GM18873 (cell line): ENCODE data around the gene COPRS.
"Not testable (repeated sequence)": the region's sequence is repeated elsewhere in the genome, so short reads cannot be mapped to it uniquely, and the experiment has no call there.

Experiments used
- ATAC-seq: cut with Tn5 transposase; IDR thresholded peaks from one replicate; pipeline ENCODE4 v1.9.1; 2021; ENCODE audit warnings: mild to moderate bottlenecking, moderate library complexity, moderate number of reproducible peaks; ENCODE audit not compliant: unreplicated experiment, low FRiP score

COPRS gene

GRCh38 chr17:31815212-31815730 lies 43.8 kb downstream of the COPRS start:
- no peak for ATAC-seq

GRCh38 chr17:31811101-31811500 lies 47.9 kb downstream of the COPRS start:
- no peak for ATAC-seq

DNA sequence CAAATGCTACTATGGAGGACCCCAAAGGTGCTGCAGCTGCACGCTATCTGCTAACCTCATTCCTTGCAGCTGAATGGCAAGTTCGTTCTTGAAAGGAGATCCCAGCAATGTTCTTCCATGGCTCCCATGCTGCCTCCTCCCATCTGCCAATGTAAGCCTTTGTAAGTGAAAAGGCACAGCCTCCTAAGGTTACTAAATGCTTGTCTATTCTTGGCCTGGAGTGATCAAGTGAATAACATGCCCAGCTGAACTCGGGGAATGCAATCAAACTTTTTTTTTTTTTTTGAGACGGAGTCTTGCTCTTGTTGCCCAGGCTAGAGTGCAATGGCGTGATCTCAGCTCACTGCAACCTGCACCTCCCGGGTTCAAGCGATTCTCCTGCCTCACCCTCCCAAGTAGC lies 49.2 kb downstream of the COPRS start:
- not testable (repeated sequence) for ATAC-seq

DNA sequence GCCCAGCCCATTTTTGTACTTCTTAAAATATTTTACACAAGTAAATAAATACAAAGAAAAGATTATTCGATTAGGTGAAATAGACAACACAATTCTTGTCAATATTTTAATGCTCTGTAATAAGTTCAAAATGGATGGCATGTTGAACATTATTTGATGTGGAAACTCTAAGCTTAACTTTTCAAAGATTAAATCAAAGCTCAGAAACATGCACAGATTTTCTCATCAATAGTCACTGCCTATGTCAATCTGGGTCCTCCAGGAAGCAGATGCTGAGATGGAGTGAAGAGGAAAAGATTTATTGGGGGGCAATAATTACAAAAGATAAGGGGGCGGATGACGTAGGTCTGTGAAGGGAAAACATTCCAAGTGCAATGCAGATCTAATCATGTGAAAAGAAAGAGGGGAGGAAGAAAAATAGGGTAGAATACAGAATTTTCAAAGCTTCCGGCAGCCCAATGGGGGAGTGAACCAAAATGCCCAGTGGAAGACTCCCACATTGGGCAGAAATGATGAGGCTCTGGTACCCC lies 50.5 kb downstream of the COPRS start:
- no peak for ATAC-seq

- no peak for ATAC-seq
These were observed 51.2 kb downstream of the COPRS start for GRCh38 chr17:31807846-31808245.

- ATAC-seq, result no peak
These were observed 52.1 kb downstream of the COPRS start for GRCh38 chr17:31806921-31807320.

DNA sequence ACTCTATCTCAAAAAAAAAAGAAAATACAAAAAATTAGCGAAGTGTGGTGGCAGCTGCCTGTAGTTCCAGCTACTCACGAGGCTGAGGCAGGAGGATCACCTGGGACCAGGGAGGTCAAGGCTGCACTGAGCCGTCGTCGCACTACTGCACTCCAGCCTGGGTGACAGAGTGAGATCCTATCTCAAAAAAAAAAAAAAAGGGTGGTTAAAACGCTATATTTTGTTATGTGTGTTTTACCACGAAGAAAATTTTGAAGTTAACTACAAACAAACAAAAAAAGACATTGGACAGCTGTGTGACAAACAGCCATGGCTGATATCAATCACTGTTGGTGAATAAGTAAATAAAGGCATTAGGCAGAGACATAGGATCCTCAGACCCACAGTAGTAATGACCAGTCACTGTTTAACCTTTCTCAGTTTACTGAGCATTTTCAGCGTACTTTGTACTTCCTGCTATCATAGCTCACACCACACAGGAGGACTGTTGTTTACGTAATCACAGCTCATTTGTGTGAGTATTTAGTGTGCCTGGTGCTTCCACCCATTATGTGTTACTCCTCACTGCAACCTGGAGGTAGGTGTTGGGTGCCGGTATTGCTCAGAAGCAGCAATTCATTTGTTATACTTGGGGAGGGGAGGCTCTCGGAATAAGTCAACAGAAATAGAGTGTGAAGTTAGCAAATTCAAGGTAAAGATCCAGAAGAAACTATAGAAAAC lies 55.4 kb downstream of the COPRS start:
- no peak for ATAC-seq

DNA sequence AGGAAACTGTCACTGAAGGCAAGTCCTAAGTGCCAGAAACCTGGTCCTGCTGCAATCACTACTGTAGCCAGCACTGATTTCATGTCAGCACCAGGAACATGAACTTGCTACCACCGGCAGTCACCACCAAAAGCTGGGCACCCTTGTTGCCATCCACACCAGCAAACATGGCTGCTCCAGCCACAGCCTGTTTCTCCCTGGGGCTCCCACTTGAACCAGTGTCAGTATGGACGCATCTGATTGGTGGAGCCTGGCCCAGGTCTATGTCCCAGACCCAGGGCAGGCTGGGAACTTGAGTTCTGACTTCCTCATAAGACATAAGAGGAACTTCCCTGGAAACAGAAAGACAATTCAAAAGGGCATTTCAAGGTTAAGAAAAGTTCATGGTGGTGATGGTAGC lies 56.5 kb downstream of the COPRS start:
- no peak for ATAC-seq
